DND-41 (cell line): ENCODE data around the gene FAU.

Source experiments
- CTCF ChIP-seq: IDR thresholded peaks from 2 replicates; pipeline ENCODE4 v1.5.1; 2012; ENCODE audit warnings: borderline replicate concordance, low read length, moderate library complexity, mild to moderate bottlenecking; ENCODE audit not compliant: poor library complexity, severe bottlenecking; ENCODE audit errors: extremely low read depth
- EZH2 ChIP-seq: IDR thresholded peaks from 3 replicates; pipeline ENCODE4 v1.6.1; 2012; ENCODE audit warnings: borderline replicate concordance, low read depth, mild to moderate bottlenecking, moderate library complexity, low read length, inconsistent platforms; ENCODE audit not compliant: severe bottlenecking

- TF ChIP-seq EZH2 (no peak), CTCF (no peak)
These were observed 13.8 kb upstream of the FAU start for GRCh38 chr11:65135633-65136145.
